ENCODE measurements around the gene NME3.

NME3 gene

GRCh38 chr16:1779741-1780676 lies 8.7 kb upstream of the NME3 start:
- no peak for DNase-seq

GRCh38 chr16:1779234-1779701 lies 7.9 kb upstream of the NME3 start:
- DNase-seq = no peak

GRCh38 chr16:1778200-1779179 lies 7.1 kb upstream of the NME3 start:
- no peak for DNase-seq

GRCh38 chr16:1777375-1778199 lies 6.2 kb upstream of the NME3 start:
- peak; percentile 3 for DNase-seq

GRCh38 chr16:1776991-1777374 lies 5.6 kb upstream of the NME3 start:
- DNase-seq = peak; percentile 3

- DNase-seq = no peak
Measured at GRCh38 chr16:1776672-1776955, 5.3 kb upstream of the NME3 start.

- DNase-seq = no peak
Measured at GRCh38 chr16:1775846-1776671, 4.7 kb upstream of the NME3 start.

- no peak for DNase-seq
Measured at GRCh38 chr16:1775006-1775845, 3.9 kb upstream of the NME3 start.

- no peak for DNase-seq
Measured at GRCh38 chr16:1774448-1774780, 3.1 kb upstream of the NME3 start.

- DNase-seq = no peak
Measured at GRCh38 chr16:1773703-1774447, 2.5 kb upstream of the NME3 start.

- peak; percentile 80 for DNase-seq
Measured at GRCh38 chr16:1772908-1773702, 1.8 kb upstream of the NME3 start, which contains the start of gene MRPS34. Gene MRPS34 (minus strand): TSS chr16:1773134. CDS start chr16:1773119, 15 bp downstream.

GRCh38 chr16:1772362-1772907 lies 1.1 kb upstream of the NME3 start, which contains the start of gene EME2:
Gene EME2 (plus strand): TSS chr16:1772810. CDS start chr16:1773228, 418 bp downstream.
- peak; percentile 63 for DNase-seq

- no peak for DNase-seq
Measured at GRCh38 chr16:1771864-1772361, 570 bp upstream of the NME3 start.

- DNase-seq = peak; percentile 60
Measured at GRCh38 chr16:1770328-1771187, 785 bp downstream of the NME3 start.

GRCh38 chr16:1769402-1770300 lies 1.7 kb downstream of the NME3 start:
- DNase-seq = no peak

GRCh38 chr16:1768767-1769401 lies 2.5 kb downstream of the NME3 start:
- DNase-seq = no peak
